NCI-H2227 (cell line): ENCODE measurements around the gene E2F4.

Source experiments
- DNase-seq: peaks from one replicate; lab custom pipeline; 2025; ENCODE audit not compliant: unreplicated experiment; lab: John Stamatoyannopoulos, UW

The E2F4 gene

GRCh38 chr16:67207249-67208091, 15.5 kb downstream of the E2F4 start:
- no peak for DNase-seq

DNA sequence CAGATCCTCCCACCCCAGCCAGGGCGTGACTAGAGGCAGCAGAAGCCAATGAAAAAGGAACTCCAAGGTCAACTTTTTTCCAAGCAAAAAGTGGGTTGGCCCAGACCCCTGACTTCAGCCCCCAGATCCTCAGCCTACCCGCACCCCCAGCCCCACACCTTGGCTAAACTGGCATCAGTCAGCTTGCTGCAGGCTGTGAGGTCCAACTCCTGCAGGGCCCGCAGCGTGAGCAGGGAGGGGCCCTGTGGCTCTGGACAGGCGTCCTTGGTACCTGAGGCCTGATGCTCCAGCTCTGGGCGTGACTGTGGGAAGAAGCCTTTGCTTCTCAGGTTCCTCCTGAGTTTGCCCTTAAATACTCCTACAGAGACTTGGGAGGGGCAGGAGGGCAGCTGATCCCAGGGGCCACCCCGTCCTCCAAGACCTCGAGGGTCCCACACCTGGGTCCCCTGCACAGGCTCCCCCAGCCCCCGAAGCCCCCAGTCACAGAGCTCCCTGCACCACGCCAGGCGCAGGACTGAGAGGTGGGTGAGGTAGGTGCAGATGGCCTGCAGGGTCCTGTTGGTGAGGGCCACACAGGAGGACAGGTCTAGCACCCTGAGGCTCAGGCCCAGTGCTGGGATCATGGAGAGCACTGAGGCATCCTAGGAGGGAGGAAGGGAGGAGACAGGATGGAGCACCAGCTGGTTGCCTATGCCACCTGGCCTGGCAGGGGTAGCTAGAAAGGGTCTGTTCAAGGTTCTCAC, 16.4 kb downstream of the E2F4 start:
- no peak for DNase-seq

- no peak for DNase-seq
These were observed 17.6 kb downstream of the E2F4 start for GRCh38 chr16:67209565-67209964.

DNA sequence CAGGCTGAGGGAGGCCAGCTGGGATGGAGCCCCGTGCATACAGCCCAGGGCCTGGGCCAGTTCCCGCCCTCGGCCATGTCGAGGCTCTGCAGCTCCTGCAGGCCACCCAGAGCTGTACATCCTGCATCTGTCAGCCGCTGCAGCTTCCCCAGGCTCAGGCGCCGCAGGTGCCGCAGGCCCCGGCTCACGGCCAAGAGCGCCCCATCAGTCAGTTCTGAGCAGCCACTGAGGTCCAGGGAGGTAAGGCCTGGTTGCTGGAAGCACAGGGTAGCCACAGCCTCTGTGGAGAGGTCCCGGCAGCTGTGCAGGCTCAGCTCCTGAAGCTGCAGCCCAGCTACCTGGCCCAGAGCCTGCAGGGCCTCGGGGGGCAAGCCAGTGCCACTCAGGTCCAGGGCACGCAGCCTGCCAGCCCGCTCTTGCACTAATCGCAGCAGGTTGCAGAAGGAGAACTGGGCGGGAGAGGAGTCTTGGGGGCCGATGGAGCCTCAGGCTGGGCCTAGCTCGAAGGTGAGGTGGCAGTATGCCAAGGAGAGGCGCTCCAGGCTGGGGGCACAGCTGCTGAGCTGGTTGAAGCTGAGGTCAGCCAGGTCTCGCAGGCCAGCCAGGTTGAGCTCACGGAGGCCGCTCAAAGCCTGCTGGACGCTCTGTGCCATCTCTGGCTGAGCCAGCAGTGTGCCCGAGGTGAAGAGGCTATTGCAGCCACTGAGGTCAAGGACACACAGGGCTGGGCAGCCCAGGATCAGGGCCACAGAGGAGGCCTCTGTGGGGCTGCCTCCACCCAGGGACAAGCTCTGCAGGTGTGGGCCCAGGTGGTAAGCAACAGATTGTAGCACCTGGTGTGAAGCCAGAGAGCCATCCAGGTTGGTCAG, 18.3 kb downstream of the E2F4 start:
- no peak for DNase-seq

DNA sequence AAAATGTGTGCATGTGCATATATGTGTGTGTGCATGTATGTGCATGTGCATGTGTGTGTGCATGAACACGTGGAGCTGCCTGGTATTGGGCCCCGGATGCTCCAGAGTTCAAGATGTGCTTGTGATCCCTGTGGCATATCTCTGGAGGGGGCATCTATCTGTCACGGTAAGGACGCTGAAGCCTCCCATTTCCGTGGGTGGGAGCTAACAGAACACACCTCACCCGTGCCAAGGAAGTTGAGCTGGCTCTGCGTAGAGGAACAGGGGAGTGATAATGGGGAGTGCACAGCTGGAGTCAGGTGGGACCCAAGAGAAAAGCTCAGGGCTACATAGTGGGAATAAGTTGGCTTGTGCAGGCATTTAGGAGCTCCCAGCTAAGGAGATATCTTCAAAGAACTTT, 19.7 kb downstream of the E2F4 start:
- no peak for DNase-seq

DNA sequence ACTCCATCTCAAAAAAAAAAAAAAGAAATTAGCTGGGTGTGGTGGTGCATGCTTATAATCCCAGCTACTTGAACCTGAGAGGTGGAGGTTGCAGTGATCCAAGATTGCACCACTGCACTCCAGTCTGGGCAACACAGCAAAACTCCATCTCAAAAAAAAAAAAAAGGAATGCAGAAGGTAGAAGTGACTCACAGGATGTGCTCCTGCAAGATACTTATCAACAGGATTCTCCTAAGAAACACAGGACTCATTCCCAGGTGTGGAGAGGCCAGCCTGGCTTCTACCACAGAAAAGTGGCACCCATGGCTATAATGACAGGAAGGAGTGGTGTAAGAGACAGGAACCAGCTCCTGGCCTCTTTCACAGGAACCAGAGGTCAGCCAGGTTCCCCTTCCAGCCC, 20.8 kb downstream of the E2F4 start:
- DNase-seq: no peak

DNA sequence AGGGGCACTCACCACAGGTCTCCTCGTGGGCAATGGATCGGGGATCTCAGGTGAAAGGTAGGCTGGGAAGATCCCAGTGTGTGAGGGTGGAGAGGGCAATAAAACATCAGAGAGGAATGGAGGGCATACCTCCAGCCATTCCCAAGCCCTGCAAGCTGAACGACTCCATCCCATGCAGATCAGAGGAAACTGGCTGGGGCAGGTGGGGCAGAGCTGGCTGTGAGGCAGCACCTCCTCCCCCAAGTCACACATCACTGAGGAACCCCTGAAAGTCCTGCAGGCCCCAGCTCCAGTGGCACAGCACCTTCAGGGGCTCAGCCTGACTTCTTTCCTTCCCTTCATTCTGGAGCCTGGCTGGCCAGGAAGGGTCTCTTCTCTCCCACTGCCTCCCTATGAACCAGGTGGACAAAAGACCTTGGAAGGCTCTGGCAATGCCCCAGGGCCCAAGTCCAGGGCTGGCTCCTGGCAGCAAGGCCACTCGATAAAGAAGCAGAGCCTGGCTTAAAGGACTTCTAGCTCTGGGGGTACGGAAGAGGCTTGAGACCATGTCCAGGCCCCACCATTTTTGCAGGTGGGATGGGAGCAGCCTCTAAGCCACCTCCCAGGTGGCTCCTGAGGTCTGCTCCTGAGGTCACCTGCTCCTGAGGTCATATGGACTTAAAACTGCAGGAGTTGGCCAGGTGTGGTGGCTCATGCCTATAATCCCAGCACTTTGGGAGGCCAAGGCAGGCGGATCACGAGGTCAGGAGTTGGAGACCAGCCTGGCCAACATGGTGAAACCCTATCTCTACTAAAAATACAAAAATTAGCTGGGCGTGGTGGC, 21.5 kb downstream of the E2F4 start:
- DNase-seq: no peak

GRCh38 chr16:67215706-67216105, 23.8 kb downstream of the E2F4 start:
- DNase-seq: no peak

DNA sequence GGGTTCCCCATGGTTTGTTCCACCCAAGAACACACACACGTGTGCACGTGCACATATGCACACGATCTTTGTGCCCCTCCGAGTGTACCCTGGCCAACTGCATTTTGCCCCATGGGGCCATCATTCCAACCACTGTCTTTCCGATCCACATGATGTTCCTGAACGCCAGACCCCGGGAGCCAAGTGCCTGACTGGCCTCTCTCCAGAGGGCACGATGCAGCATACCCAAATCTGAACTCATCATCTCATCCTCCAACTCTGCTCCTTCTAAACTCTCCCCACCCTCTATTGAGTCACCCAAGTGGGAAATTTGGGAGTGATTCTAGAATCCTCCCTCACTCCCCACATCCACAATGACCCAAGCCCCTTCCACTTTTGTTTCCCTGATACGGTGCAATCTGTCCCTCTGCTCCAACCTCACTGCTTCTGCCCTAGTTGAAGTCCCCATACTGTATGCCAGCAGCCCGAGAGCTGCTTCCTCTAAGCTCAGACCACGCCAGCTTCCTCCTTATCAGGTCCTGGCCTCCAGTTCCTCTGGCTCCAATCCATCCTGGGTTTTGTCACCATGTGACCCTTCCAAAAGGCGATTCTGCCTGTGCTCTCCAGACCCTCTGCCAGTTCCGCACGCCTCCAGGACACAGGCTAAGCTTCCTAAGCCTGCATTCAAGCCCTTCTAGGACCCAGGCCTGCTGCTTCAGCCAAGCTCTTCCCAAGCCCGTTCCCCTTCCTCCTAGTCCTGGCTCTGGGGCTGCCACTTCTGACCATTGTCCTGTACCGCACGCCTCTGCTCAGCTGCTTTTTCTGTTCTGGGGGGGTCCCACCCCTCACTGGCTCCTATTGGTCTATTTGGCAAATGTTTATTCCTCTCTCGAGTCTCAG, 24.9 kb downstream of the E2F4 start:
- no peak for DNase-seq

DNA sequence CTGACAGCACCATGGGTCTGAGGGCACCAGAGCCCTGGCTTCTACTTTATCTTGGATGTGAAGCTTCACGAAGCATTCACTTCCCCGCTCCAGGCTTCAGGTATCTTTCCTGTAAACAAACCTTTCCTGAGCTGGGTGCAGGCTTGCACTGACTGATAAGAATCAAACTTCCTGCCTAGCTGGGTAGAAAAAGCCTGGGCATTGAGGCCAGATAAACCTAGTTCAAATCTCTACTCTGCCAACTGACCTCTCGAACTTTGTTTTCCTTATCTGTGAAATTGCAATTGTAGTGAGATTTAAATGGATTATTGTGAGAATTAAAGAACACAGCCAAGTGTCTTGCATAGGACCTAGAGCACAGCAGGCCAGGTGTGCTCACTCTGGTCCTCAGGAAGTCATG, 32.0 kb downstream of the E2F4 start:
- no peak for DNase-seq

DNA sequence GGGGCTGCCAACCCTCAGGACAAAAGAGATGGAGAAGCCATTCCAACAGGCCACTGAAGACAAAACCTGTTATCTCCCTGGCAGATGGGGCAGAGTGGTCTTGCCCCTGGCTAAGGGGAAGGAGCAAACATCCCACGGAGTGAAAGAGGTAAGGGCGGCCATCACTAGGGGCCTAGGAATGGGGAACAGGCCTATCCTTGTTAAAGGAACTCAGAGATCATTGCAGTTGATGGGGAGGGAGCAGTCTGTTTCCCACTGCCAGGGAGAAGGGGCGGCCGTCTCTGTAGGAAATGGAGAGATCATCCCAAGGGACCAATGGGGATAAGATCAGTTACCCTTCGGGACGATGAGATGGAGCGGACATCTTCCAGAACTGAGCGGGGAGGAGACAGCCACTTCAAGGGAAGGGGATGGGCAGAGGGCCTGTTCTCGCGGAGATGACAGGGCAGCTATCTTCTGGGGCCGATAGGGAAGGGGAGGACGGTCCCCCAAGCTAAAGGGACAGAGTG, 34.4 kb downstream of the E2F4 start:
- DNase-seq: no peak

DNA sequence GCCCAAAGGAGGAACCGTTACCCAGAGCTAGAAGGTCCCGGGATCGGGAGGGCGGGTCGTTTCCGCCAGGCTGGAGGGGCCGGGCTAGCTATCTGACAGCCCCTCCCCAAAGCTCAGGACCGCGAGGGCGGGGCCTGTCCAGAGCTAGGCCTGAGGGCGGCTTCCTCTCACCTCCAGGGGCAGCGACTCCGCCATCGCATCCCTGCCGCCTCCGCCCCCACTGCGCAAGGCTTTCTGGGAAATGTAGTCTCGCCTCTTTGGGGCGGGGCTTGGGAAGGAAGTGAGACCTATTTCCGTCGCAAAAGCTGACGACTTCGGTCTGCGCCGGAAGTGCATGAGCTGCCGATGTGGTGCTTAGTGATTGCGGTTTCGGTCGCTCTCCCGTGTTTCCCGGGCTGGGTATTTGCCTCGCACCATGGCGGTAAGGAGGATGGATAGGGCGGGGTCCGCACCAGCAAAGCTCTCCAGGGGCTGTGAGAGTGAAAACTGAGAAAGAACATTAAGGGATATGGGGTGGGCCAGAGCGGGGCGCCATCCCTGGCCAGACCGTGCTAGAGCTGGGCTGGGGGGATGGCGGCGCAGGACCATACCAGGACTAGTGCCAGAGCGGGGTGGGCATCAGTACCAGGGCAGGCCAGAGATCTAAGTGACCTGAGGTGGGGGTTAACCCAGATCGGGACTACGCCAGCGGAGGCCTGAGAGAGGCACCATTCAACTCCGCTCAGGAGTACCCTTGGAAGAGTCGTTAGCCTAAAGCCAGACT, 35.0 kb downstream of the E2F4 start, which contains the start of gene TMEM208:
Gene TMEM208 (plus strand): TSS at position 327 of the 763 bp plus-strand sequence. CDS start 89 bp downstream, at position 416.
- DNase-seq: peak; percentile 98

DNA sequence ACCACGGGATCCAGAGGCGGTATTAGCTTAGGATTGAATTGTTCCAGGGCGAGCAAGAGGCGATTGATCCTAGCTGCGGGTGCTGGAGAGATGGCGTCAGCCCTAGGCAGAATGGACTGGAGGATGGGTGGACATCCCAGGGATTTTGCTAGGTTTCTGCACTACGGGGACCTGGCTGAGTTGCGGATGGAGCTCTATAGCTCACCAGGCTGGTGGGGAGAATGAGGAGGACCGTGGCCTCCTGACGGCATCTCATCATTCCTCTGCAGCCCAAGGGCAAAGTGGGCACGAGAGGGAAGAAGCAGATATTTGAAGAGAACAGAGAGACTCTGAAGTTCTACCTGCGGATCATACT, 35.6 kb downstream of the E2F4 start:
- no peak for DNase-seq

DNA sequence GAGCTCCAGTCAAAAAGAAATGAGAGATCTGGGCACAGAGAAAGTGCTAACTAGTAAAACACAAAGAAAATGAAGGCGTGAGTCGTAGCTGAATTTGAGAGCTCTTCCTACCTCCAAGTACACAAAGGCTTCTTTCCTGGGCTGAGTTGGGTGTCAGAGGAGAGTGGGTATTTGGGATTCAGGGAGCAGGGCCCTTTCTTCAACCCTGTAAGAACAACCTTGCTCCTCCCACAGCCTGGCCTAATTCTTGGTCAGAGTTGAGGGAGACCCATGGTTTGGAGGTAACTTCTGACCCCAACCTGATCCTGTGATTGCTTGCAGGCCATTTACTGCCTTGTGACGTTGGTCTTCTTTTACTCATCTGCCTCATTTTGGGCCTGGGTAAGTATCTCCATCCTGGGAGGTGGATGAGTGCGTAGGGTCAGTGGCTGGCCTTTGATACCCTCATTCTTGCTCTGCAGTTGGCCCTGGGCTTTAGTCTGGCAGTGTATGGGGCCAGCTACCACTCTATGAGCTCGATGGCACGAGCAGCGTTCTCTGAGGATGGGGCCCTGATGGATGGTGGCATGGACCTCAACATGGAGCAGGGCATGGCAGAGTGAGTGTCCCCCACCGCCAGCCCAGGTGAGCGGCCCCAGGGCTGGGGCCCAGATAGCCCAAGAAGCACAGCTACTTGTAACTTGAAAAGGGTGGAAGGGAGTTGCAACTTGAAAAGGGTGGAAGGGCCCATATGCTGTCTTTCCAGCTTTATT, 36.3 kb downstream of the E2F4 start:
- no peak for DNase-seq

DNA sequence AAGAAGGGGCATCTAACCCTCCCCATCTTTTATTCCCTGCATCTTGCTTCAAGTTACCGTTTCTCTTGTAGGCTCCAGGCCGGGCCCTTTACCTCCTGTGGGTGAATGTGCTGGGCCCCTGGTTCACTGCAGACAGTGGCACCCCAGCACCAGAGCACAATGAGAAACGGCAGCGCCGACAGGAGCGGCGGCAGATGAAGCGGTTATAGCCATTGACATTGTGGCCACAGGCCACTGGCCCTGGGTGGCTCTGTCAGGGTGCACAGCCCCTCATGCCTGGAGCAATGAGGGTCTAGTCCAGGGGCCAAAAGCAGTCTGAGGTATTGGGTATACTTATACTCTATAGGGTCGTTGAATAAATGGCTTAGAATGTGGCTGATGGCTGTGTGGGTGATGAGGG, 37.0 kb downstream of the E2F4 start:
- DNase-seq: no peak

DNA sequence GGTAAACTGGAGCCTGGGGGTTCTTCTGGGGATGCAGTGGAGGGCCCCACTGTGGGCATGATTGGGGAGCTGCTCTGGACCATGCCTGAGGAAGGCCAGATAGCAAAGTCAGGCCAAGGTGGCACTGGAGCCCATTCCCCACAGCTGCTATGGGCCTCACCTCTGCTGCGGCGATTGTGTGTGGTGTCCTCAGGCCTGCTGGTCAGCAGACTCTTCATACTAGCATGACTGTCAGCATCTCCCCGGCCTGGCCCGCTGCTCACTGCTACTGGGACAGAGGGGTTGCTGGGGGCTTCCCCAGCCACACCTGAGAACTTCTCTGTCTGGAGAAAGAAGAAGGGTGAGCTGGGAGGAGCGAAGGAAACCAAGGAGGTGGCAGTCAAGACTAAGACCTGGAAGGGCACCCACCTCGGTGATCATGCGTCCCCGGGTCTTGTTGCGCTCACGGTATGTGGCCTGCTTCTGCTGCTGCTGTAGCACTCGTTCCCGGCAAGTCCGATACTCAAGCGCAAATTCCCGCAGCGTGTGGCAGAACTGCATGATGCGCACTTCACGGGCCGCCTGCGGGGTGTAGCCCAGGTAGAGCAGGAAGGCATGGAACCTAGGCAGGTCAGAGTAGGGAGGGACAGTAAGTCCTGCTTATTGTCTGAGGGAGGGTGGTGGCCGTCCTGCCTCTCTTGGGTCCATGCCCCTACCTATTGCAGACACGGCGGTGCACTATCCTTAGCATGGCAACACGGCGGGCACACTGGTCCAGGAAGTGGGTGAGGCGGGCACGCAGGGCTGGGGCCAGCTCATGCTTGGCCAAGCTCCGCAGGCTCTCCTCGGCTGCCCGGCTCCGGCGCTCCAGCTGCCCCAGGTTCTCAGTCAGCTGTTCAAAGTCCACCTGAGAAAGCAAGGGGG, 38.2 kb downstream of the E2F4 start:
- DNase-seq: no peak
